PC-3 (cell line): ENCODE results near the gene TMEM79. TPM values are rescaled to one million over a fixed set of nuclear protein-coding genes. Genes with fewer than 3 reads are reported as not detected.

Experiments
- ATAC-seq: fragments of 200-7000 bp; cut with Tn5 transposase; 2 replicates; pipeline ENCODE4 v1.9.1; 2020; ENCODE audit warnings: mild to moderate bottlenecking, moderate library complexity
- BruUV-seq: library from RNA; stranded (reverse); fragments of 400-500 nt; replicated peaks from 2 replicates; lab custom pipeline; 2021; lab: Mats Ljungman, UMichigan
- CTCF ChIA-PET: fragments of 300-600 bp; sonication (Branson Sonifier 250); formaldehyde crosslinking; loops from one replicate; lab custom pipeline; 2022; ENCODE audit warnings: antibody characterized with exemption; lab: Charles Lee
- POLR2A ChIA-PET: fragments of 300-600 bp; sonication (Branson Sonifier 250); formaldehyde crosslinking; loops from one replicate; lab custom pipeline; 2022; ENCODE audit warnings: antibody characterized with exemption; ENCODE audit not compliant: unreplicated experiment; lab: Charles Lee
- DNase-seq: peaks from one replicate; pipeline ENCODE4 v3.0.0-alpha.2; 2015
- H2AFZ ChIP-seq: fragments of 300-600 bp; sonication (generic); 2 replicates; pipeline ENCODE4 v1.6.0; 2016; ENCODE audit warnings: antibody characterized with exemption, low read length
- H3F3A ChIP-seq: fragments of 300-600 bp; sonication (generic); one replicate; pipeline ENCODE4 v1.6.0; 2017; ENCODE audit warnings: antibody characterized with exemption, low read length, control low read depth, mild to moderate bottlenecking; ENCODE audit not compliant: unreplicated experiment
- H3K27ac ChIP-seq: fragments of 300-600 bp; sonication (generic); 2 replicates; pipeline ENCODE4 v1.5.1; 2016; ENCODE audit warnings: mild to moderate bottlenecking, low read length
- H3K27me3 ChIP-seq: fragments of 300-600 bp; sonication (generic); 2 replicates; pipeline ENCODE4 v1.6.1; 2016; ENCODE audit warnings: low read length, mixed read lengths
- H3K36me3 ChIP-seq: fragments of 300-600 bp; sonication (generic); 2 replicates; pipeline ENCODE4 v1.6.1; 2016; ENCODE audit warnings: low read depth, mixed run types, low read length, mixed read lengths
- H3K4me1 ChIP-seq: fragments of 300-600 bp; sonication (generic); 2 replicates; pipeline ENCODE4 v1.5.1; 2016; ENCODE audit warnings: low read length; ENCODE audit not compliant: insufficient read depth
- H3K4me2 ChIP-seq: fragments of 300-600 bp; sonication (generic); 2 replicates; pipeline ENCODE4 v1.6.0; 2016; ENCODE audit warnings: low read length
- H3K4me3 ChIP-seq: fragments of 300-600 bp; sonication (generic); 2 replicates; pipeline ENCODE4 v1.5.1; 2016; ENCODE audit warnings: mild to moderate bottlenecking, low read length, mixed read lengths
- H3K79me2 ChIP-seq: fragments of 300-600 bp; sonication (generic); 2 replicates; pipeline ENCODE4 v1.6.1; 2017; ENCODE audit warnings: low read length, mixed read lengths
- H3K9ac ChIP-seq: fragments of 300-600 bp; sonication (generic); 2 replicates; pipeline ENCODE4 v1.6.0; 2016; ENCODE audit warnings: mild to moderate bottlenecking, low read length
- H3K9me2 ChIP-seq: fragments of 300-600 bp; sonication (generic); replicated peaks from 2 replicates; pipeline ENCODE4 v1.6.1; 2016; ENCODE audit warnings: mixed run types, low read length, mixed read lengths
- H3K9me3 ChIP-seq: fragments of 300-600 bp; sonication (generic); 2 replicates; pipeline ENCODE4 v1.6.1; 2016; ENCODE audit warnings: low read length, mixed read lengths
- H4K20me1 ChIP-seq: fragments of 300-600 bp; sonication (generic); 2 replicates; pipeline ENCODE4 v1.6.1; 2016; ENCODE audit warnings: low read length, mixed read lengths
- CTCF ChIP-seq: fragments of 300-600 bp; sonication (generic); conservative IDR thresholded peaks from 2 replicates; pipeline ENCODE4 v1.5.1; 2017; ENCODE audit warnings: antibody characterized with exemption, low read depth, mild to moderate bottlenecking, low read length
- EZH2 ChIP-seq: fragments of 300-600 bp; sonication (generic); IDR thresholded peaks from one replicate; pipeline ENCODE4 v1.6.1; 2017; ENCODE audit warnings: antibody characterized with exemption, mild to moderate bottlenecking, low read length; ENCODE audit not compliant: unreplicated experiment
- EZH2phosphoT487 ChIP-seq: fragments of 300-600 bp; sonication (generic); IDR thresholded peaks from 2 replicates; pipeline ENCODE4 v1.6.1; 2018; ENCODE audit warnings: mild to moderate bottlenecking, antibody characterized with exemption, low read length, borderline replicate concordance
- intact Hi-C: fragments of 100-400 bp; cut with micrococcal nuclease; formaldehyde crosslinking; loops from 2 replicates; pipeline ENCODE4 v1.9.0; 2023
- total RNA-seq: library from RNA; depleted of rRNA; stranded (reverse); fragments of >200 nt; gene quantifications from 2 replicates; pipeline ENCODE4 v1.2.3, GENCODE V29; 2014

TMEM79 gene
- total RNA-seq, 1 experiment from 2014 or later: 8.1 TPM

- Histone ChIP-seq H3K36me3 (peaks cover 30% of the 10 kb centered on the region), H3K9me2 (no peaks in the 10 kb centered on the region), H3K4me3 (peak overlapping the region; percentile 86), H3K79me2 (peaks cover 73% of the 10 kb centered on the region), H3F3A (no peaks in the 10 kb centered on the region), H4K20me1 (peaks cover 36% of the 10 kb centered on the region), H3K27ac (peak overlapping the region; percentile 76), H3K9ac (peak overlapping the region; percentile 98), H3K9me3 (no peaks in the 10 kb centered on the region), H3K27me3 (no peaks in the 10 kb centered on the region), H3K4me1 (peaks cover 32% of the 10 kb centered on the region), H3K4me2 (peak overlapping the region; percentile 95), H2AFZ (peak overlapping the region; percentile 66)
- intact Hi-C loops: loop anchor here (1.0 kb wide), 1 partner anchor 19 kb away; no protein-coding TSS in a partner anchor
- POLR2A ChIA-PET: interaction anchor here (0.5 to 0.7 kb wide), 5 partner anchors 12 to 223 kb away, joined by 3 to 7 read pairs (median 3); no protein-coding TSS in a partner anchor
- TF ChIP-seq EZH2 (no peak), CTCF (no peak), EZH2phosphoT487 (no peak)
- TSS peak; percentile 51 for BruUV-seq
- CTCF ChIA-PET: interaction anchor here (0.6 to 0.7 kb wide), 2 partner anchors 19 to 198 kb away, joined by 3 to 4 read pairs; no protein-coding TSS in a partner anchor
- peak; percentile 35 for ATAC-seq
- DNase-seq: peak; percentile 58
Observed at GRCh38 chr1:156281693-156282478, 2.2 kb upstream of the TMEM79 start.

GRCh38 chr1:156282479-156283222 lies 1.5 kb upstream of the TMEM79 start, which contains the start of gene SMG5:
Gene SMG5, minus strand, starts transcription at chr1:156282825. Its CDS starts 145 bp downstream, at chr1:156282680.
- Histone ChIP-seq H2AFZ (peak within 1 kb of the TSS; percentile 89), H3K4me2 (peak within 1 kb of the TSS; percentile 95), H3K9ac (peak within 1 kb of the TSS; percentile 98), H3K4me1 (peaks cover 32% of the 10 kb centered on the region), H3K9me2 (no peaks in the 10 kb centered on the region), H3K27me3 (no peaks in the 10 kb centered on the region), H3K9me3 (no peaks in the 10 kb centered on the region), H3K4me3 (peak within 1 kb of the TSS; percentile 86), H3K36me3 (peaks cover 24% of the 10 kb centered on the region), H3F3A (no peaks in the 10 kb centered on the region), H4K20me1 (peaks cover 36% of the 10 kb centered on the region), H3K27ac (peak within 1 kb of the TSS; percentile 76), H3K79me2 (peaks cover 73% of the 10 kb centered on the region)
- ATAC-seq (peak; percentile 91), DNase-seq (peak; percentile 100)
- POLR2A ChIA-PET: interaction anchor here (0.5 to 0.7 kb wide), 7 partner anchors 12 to 445 kb away, joined by 3 to 7 read pairs (median 3); partner anchors contain the start of gene GLMP
- BruUV-seq: no TSS peak
- intact Hi-C loops: loop anchor here (1.0 kb wide), 1 partner anchor 19 kb away; no protein-coding TSS in a partner anchor
- no peak for TF ChIP-seq CTCF
- TF ChIP-seq EZH2: no peak
- TF ChIP-seq EZH2phosphoT487: no peak
- CTCF ChIA-PET: interaction anchor here (0.6 to 0.7 kb wide), 2 partner anchors 18 to 37 kb away, joined by 3 to 4 read pairs; no protein-coding TSS in a partner anchor
